Effector memory CD4-positive, alpha-beta T cell (primary cell): ENCODE results near the gene RASGRP3.

ENCODE experiments used
- DNase-seq, 3 donors: peaks; one replicate each; pipeline ENCODE4 v3.0.0-alpha.2; 2020
- H3K27ac ChIP-seq: 2 replicates; pipeline ENCODE4 v1.7.0; 2013; ENCODE audit warnings: mild to moderate bottlenecking, low read length, moderate library complexity; ENCODE audit not compliant: insufficient read depth, poor library complexity, severe bottlenecking
- H3K27me3 ChIP-seq: replicated peaks from 2 replicates; pipeline ENCODE4 v1.7.0; 2013; ENCODE audit warnings: mild to moderate bottlenecking, low read length; ENCODE audit not compliant: insufficient read depth, control insufficient read depth, poor library complexity, severe bottlenecking
- H3K36me3 ChIP-seq: 2 replicates; pipeline ENCODE4 v1.7.0; 2013; ENCODE audit warnings: mild to moderate bottlenecking, low read length, moderate library complexity; ENCODE audit not compliant: control insufficient read depth, insufficient read depth
- H3K4me1 ChIP-seq: 2 replicates; pipeline ENCODE4 v1.7.0; 2013; ENCODE audit warnings: low read length, mild to moderate bottlenecking; ENCODE audit not compliant: control insufficient read depth, insufficient read depth, poor library complexity, severe bottlenecking
- H3K4me3 ChIP-seq: 2 replicates; pipeline ENCODE4 v1.7.0; 2013; ENCODE audit warnings: low read length, low read depth, mild to moderate bottlenecking; ENCODE audit not compliant: insufficient read depth, poor library complexity, severe bottlenecking
- H3K9me3 ChIP-seq: 2 replicates; pipeline ENCODE4 v1.7.0; 2013; ENCODE audit warnings: mild to moderate bottlenecking, low read length, moderate library complexity; ENCODE audit not compliant: control insufficient read depth

The RASGRP3 gene

DNA sequence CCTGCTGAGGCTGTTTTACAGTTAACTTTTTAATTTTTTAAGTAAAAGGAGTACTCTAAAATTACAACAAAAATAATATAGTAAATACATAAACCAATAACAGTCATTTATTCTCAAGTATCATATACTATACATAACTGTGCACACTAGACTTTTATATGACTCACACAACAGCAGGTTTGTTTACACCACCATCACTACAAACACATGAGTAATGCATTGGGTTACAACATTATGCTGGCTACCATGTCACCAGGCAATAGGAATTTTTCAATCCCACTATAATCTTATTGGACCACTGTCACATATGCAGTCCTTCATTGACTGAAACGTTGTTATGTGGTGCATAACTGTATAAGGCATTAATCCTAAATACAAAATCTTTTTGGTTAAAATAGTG, 42.5 kb downstream of the RASGRP3 start:
- Histone ChIP-seq H3K27ac (no peak overlapping the region), H3K4me3 (no peak overlapping the region), H3K27me3 (no peaks in the 10 kb centered on the region), H3K36me3 (no peaks in the 10 kb centered on the region), H3K4me1 (no peaks in the 10 kb centered on the region), H3K9me3 (no peaks in the 10 kb centered on the region)
- no peak for DNase-seq

GRCh38 chr2:33521791-33522281, 45.4 kb downstream of the RASGRP3 start:
- H3K4me1 ChIP-seq = no peaks in the 10 kb centered on the region
- no peak for DNase-seq
- H3K4me3 ChIP-seq = no peak overlapping the region
- no peaks in the 10 kb centered on the region for H3K9me3 ChIP-seq
- no peaks in the 10 kb centered on the region for H3K36me3 ChIP-seq
- no peaks in the 10 kb centered on the region for H3K27me3 ChIP-seq
- no peak overlapping the region for H3K27ac ChIP-seq

GRCh38 chr2:33522576-33522975, 46.1 kb downstream of the RASGRP3 start:
- Histone ChIP-seq H3K36me3 (no peaks in the 10 kb centered on the region), H3K4me3 (no peak overlapping the region), H3K27ac (no peak overlapping the region), H3K9me3 (no peaks in the 10 kb centered on the region), H3K4me1 (no peaks in the 10 kb centered on the region), H3K27me3 (no peaks in the 10 kb centered on the region)
- no peak for DNase-seq

DNA sequence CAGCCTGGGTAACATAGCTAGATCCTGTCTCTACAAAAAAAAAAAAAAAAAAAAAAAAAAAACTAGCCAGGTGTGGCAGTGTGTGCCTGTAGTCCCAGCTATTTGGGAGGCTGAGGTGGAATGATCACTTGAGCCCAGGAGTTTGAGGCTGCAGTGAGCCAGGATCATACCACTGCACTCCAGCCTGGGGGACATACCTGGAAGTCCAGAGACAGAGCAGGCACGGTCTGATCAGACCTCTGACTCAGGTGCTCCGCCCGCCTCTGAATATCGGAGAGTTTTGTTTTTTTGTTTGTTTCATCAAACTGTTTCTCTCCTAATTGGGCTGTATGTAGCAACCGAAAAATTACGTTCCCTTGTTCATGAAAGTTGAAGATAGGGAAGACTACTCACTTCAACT, 49.2 kb downstream of the RASGRP3 start:
- no peaks in the 10 kb centered on the region for H3K9me3 ChIP-seq
- no peaks in the 10 kb centered on the region for H3K36me3 ChIP-seq
- no peak overlapping the region for H3K27ac ChIP-seq

DNA sequence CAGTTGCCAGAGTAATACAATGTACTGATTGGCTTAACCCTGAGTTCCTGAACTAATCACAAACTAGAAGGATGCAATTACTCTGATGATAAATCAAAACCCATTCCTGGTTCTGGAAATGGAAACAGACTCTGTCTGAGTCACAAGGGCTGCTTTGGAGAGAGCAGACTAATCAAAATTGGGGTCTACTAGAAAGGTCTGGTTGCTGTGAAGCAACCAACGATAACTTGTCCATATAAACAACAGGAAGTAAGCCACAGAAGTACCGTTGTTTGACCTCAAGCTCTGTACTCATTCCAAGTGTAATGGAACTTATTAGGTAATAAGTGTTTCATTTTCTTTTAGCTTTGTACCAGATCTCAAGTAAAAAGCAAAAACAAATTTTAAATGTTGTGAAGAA, 49.7 kb downstream of the RASGRP3 start:
- DNase-seq = no peak
- no peak overlapping the region for H3K27ac ChIP-seq
- no peaks in the 10 kb centered on the region for H3K9me3 ChIP-seq
- H3K4me3 ChIP-seq = no peak overlapping the region
- no peaks in the 10 kb centered on the region for H3K4me1 ChIP-seq
- H3K27me3 ChIP-seq = no peaks in the 10 kb centered on the region
- H3K36me3 ChIP-seq = no peaks in the 10 kb centered on the region

More for the DNA sequence above, 49.2 kb downstream of the RASGRP3 start:
- Histone ChIP-seq H3K27me3 (no peaks in the 10 kb centered on the region), H3K4me1 (no peaks in the 10 kb centered on the region), H3K4me3 (no peak overlapping the region)
- no peak for DNase-seq

- Histone ChIP-seq H3K9me3 (no peaks in the 10 kb centered on the region), H3K36me3 (no peaks in the 10 kb centered on the region), H3K27ac (no peak overlapping the region), H3K4me1 (no peaks in the 10 kb centered on the region), H3K27me3 (no peaks in the 10 kb centered on the region), H3K4me3 (no peak overlapping the region)
- DNase-seq = no peak
These were observed 50.5 kb downstream of the RASGRP3 start for GRCh38 chr2:33526921-33527320.

- no peaks in the 10 kb centered on the region for H3K27me3 ChIP-seq
- no peaks in the 10 kb centered on the region for H3K4me1 ChIP-seq
- H3K27ac ChIP-seq = no peak overlapping the region
- no peaks in the 10 kb centered on the region for H3K36me3 ChIP-seq
- no peak for DNase-seq
- no peaks in the 10 kb centered on the region for H3K9me3 ChIP-seq
- no peak overlapping the region for H3K4me3 ChIP-seq
These were observed 52.0 kb downstream of the RASGRP3 start for GRCh38 chr2:33528441-33528950.

GRCh38 chr2:33529771-33530481, 53.5 kb downstream of the RASGRP3 start:
- H3K27me3 ChIP-seq = no peaks in the 10 kb centered on the region
- no peaks in the 10 kb centered on the region for H3K4me1 ChIP-seq
- DNase-seq = no peak
- H3K27ac ChIP-seq = no peak overlapping the region
- no peak overlapping the region for H3K4me3 ChIP-seq
- H3K9me3 ChIP-seq = no peaks in the 10 kb centered on the region
- no peaks in the 10 kb centered on the region for H3K36me3 ChIP-seq

DNA sequence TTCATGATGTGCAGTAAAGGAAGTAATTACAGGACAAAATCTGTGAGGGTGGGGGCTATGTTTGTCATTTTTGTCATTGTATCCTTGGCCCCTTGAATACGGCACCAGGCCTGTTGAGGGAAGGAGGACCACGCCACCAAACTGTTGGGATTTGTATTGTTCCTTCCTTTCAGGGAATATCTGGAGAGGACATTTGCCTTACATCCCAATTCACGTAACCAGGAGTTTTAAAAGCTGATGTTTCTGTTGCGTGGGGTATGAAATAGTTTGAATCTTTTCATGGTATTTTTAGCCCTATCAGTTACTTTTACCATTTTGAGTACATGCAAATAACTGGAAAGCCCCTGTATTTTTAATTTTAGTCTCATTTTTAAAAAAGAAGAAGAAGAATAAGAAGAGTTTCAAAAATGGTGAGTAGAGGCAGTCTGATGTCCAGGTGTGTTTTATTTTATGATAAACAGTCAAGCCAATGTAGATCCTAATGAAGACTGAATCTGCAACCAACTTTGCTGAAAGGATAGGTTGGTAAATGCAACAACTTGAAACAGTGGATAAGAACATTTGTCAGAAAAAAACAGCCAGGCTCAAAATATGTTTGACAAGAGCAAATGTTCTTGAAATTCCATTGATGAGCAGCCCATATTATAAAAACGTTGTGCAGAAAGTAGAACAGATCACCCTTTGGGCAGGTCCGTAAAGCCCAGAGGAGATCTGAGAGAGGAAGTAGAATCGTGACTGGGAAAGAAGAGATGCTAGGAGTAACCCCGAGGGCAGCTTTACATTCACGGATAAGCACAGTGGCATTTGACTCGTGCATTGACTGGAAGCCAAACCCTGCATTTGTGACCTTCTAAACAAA, 54.5 kb downstream of the RASGRP3 start:
- DNase-seq = no peak
- Histone ChIP-seq H3K4me3 (no peak overlapping the region), H3K9me3 (no peaks in the 10 kb centered on the region), H3K4me1 (no peaks in the 10 kb centered on the region), H3K27ac (no peak overlapping the region), H3K36me3 (no peaks in the 10 kb centered on the region), H3K27me3 (no peaks in the 10 kb centered on the region)

DNA sequence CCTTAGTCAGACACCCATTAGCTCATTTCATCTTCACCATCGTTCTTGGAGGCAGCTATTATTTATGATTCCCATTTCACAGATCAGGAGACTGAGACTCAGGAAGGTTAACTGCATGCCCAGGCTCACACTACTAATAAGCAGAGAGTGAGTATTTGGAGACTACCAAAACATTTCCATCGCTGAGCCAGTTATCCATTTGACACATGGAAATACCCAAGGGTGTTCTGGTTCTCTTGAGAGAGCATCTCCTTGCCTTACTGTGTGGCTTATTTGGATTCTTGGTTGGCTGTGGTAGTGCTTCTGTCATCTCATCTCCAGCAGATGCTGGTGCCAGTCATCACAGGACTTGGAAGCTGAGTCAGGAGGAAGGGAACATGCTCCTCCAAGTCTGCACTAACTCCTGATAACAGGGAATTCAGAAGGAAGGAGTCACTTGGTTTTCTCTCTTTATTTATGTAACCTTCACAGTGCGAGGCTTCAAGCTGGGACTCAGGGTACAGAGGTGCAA, 55.2 kb downstream of the RASGRP3 start:
- Histone ChIP-seq H3K4me3 (no peak overlapping the region), H3K9me3 (no peaks in the 10 kb centered on the region), H3K27ac (no peak overlapping the region), H3K36me3 (no peaks in the 10 kb centered on the region), H3K27me3 (no peaks in the 10 kb centered on the region), H3K4me1 (no peaks in the 10 kb centered on the region)
- no peak for DNase-seq
